Coronary artery (tissue), 2 donors: ENCODE measurements around the gene CFD.

Source experiments
- DNase-seq: peaks from one replicate; pipeline ENCODE4 v3.0.0-alpha.2; 2017; ENCODE audit warnings: low spot score
- H3K27ac ChIP-seq, 2 donors: fragments of 200-600 bp; sonication (generic); one replicate each; pipeline ENCODE4 v1.5.1; 2016 to 2019
- H3K4me3 ChIP-seq: fragments of 200-600 bp; sonication (generic); 2 replicates; pipeline ENCODE4 v1.5.1; 2016; ENCODE audit warnings: mild to moderate bottlenecking, moderate library complexity
- CTCF ChIP-seq: fragments of 200-600 bp; sonication (generic); IDR thresholded peaks from one replicate; pipeline ENCODE4 v1.5.1; 2019; ENCODE audit warnings: antibody characterized with exemption

Gene CFD

GRCh38 chr19:907183-907853 is 47.9 kb downstream of the CFD start:
- no peak overlapping the region for H3K4me3 ChIP-seq
- TF ChIP-seq CTCF: no peak
- no peak for DNase-seq
- H3K27ac ChIP-seq: no peak overlapping the region

- TF ChIP-seq CTCF: no peak
- Histone ChIP-seq H3K27ac (no peak overlapping the region), H3K4me3 (peak overlapping the region; percentile 1)
- DNase-seq: no peak
These were observed 52.0 kb downstream of the CFD start for GRCh38 chr19:911197-912033.

GRCh38 chr19:912181-913079 is 53.0 kb downstream of the CFD start:
- no peak for TF ChIP-seq CTCF
- Histone ChIP-seq H3K27ac (peak overlapping the region; percentile 55 to 91), H3K4me3 (peak overlapping the region; percentile 76)
- DNase-seq: no peak
